Left ventricle myocardium inferior (tissue), 1 donor: ENCODE results near the gene LIMS1. TPM values are rescaled to one million over a fixed set of nuclear protein-coding genes. Genes with fewer than 3 reads are reported as not detected.

Source experiments
- DNase-seq: peaks from one replicate; pipeline ENCODE4 v3.0.0-alpha.2; 2020
- H3K27ac ChIP-seq: fragments of 200-600 bp; replicated peaks from 2 replicates; pipeline ENCODE4 v1.8.0; 2021
- H3K27me3 ChIP-seq: fragments of 200-600 bp; 2 replicates; pipeline ENCODE4 v1.8.0; 2021; ENCODE audit warnings: low read depth
- H3K36me3 ChIP-seq: fragments of 200-600 bp; 2 replicates; pipeline ENCODE4 v1.8.0; 2021
- H3K4me1 ChIP-seq: fragments of 200-600 bp; 2 replicates; pipeline ENCODE4 v1.8.0; 2021
- H3K4me3 ChIP-seq: fragments of 200-600 bp; 2 replicates; pipeline ENCODE4 v1.8.0; 2021; ENCODE audit warnings: mild to moderate bottlenecking, moderate library complexity
- H3K9me3 ChIP-seq: fragments of 200-600 bp; replicated peaks from 2 replicates; pipeline ENCODE4 v1.8.0; 2021
- intact Hi-C: fragments of 100-400 bp; cut with micrococcal nuclease; formaldehyde crosslinking; loops from one replicate; pipeline ENCODE4 v1.11.0; 2022
- total RNA-seq: library from RNA; stranded (reverse); fragmentation: NEBNext Ultra II Directional; extraction: Animal tissue kit (Norgen Biotek cat#: 25700); gene quantifications from one replicate; pipeline ENCODE4 v1.2.1, GENCODE V29; 2021
- TF ChIP-seq, protein P1 (sequence below): fragments of 200-600 bp; IDR thresholded peaks from 2 replicates; pipeline ENCODE4 v1.8.0; 2021; ENCODE audit warnings: antibody characterized with exemption, mild to moderate bottlenecking, borderline replicate concordance
- donor health status: DM: no; HTN: yes; CAD: no; lungs with severe emphysema.

The LIMS1 gene
- total RNA-seq, 1 donor from 2014 or later: 77.0 TPM

DNA sequence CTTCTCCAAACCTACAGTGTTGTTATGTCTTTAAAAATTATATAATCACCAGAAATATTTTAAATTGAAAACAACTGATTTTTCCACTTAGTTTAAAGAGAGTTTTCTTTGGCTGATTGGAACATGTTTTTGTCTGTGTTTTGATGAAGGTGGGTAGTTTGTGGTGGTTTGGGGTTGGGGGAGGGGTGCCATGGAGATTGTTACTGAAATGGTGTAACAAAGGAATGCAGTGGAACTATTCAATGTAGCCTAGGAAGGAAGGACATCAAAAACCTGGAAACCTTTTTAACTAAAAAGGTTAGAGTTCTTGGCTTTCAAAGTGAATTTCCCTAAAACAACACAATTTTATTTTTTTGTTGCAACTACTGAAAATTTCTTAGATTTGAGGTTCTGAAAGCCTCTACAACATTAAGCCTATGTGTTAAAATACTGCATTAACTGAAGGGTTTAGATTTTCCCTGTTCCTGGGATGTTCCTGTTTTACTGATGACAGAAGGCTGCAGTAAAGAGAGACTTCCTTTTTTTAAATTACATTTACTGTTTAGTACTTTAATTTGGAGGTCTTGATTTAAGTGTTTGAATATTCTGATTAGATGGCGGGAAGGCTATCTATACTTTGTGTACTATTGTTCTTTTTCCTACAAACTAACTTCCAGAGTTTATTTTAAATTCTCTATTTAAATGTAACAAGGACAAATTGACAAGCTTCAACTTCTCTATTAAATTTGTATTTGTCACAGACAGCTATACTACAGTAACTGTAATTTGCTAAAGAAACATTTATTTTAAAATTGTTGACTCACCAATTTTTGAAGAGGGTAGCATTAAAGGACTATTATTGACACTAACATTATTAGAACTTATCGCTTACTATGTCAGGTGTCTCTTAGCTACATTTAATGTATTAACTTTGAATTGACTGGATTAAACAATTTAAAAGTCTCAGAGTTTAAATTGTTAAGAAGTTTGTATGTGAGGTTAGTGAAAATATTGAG, 87.7 kb downstream of the LIMS1 start:
- peaks cover 55% of the 10 kb centered on the region for H3K4me1 ChIP-seq

DNA sequence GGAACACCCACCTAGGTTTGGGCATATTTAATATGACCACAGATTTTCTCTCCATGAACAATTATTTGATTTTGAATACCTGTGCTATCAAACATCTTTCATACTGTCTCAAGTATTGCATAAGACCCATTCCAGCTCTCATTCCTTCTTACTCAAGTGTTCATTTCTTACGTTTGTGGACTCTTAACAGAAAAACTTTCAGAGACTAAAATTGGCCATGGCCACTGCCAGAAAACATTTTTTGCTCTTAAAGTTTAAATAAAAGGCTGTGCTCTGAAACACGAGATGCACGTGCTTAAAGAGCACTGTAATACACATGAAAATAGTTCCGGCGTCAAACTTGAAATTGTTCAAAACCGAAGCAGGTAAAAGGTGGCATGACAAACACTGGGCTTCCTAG, 89.3 kb downstream of the LIMS1 start:
- no peak overlapping the region for H3K4me3 ChIP-seq
- H3K9me3 ChIP-seq: no peaks in the 10 kb centered on the region
- peaks cover 40% of the 10 kb centered on the region for H3K4me1 ChIP-seq
- no peaks in the 10 kb centered on the region for H3K36me3 ChIP-seq
- H3K27me3 ChIP-seq: no peaks in the 10 kb centered on the region
- intact Hi-C loops: no loop called here
- TF ChIP-seq, protein P1, sequence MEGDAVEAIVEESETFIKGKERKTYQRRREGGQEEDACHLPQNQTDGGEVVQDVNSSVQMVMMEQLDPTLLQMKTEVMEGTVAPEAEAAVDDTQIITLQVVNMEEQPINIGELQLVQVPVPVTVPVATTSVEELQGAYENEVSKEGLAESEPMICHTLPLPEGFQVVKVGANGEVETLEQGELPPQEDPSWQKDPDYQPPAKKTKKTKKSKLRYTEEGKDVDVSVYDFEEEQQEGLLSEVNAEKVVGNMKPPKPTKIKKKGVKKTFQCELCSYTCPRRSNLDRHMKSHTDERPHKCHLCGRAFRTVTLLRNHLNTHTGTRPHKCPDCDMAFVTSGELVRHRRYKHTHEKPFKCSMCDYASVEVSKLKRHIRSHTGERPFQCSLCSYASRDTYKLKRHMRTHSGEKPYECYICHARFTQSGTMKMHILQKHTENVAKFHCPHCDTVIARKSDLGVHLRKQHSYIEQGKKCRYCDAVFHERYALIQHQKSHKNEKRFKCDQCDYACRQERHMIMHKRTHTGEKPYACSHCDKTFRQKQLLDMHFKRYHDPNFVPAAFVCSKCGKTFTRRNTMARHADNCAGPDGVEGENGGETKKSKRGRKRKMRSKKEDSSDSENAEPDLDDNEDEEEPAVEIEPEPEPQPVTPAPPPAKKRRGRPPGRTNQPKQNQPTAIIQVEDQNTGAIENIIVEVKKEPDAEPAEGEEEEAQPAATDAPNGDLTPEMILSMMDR: no peak
- H3K27ac ChIP-seq: no peak overlapping the region
- DNase-seq: no peak

More for the DNA sequence above, 87.7 kb downstream of the LIMS1 start:
- Histone ChIP-seq H3K27ac (no peak overlapping the region), H3K9me3 (no peaks in the 10 kb centered on the region), H3K36me3 (no peaks in the 10 kb centered on the region), H3K4me3 (no peak overlapping the region), H3K27me3 (no peaks in the 10 kb centered on the region)
- TF ChIP-seq, protein P1: no peak
- no peak for DNase-seq
- intact Hi-C loops: no loop called here

DNA sequence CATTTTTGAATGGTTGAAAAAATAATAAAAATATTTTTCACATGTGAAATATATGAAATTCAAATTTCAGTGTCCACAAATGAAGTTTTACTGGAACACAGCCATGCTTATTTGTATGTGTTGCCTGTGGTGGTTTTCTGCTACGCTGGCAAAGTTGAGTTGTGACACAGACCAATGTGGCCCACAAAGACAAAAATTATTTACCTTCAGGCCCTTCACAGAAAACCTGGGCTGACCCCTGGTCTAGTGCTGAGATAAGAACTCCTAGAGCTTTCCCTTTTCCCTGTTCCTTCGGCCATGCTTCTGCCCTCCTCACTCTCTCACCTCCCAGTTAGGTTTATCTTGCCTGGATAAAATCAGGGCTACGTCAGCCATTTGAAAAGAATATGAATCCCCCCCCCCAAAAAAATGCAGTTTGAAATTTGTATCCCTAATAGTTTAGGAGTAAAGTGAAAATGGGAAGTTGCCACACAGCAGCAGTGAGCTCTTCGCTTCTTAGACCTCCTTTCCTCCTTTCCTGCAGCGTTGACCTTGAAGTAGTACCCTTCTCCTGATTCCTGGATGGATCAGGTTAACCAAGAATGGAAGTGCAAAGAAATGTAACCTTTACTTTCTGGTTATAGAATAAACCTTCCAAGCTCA, 91.0 kb downstream of the LIMS1 start:
- H3K4me1 ChIP-seq: peaks cover 23% of the 10 kb centered on the region

DNA sequence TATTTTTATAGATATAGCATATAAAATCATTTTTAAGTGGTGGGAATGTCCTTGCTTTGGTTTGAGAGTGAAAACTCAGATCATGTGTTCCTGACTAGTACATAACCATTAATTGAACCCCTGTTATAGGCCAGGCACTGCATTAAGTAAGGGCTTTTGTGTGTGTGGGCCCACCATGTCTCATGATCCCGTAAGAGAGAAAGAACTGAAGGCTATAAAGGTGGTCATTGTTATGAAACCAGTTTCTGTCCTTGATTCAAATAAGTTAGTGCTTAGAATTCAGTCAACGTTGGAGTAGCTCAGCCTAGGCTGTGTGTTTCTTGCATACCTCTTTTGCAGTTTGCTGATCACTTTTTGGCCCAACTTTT, 91.5 kb downstream of the LIMS1 start:
- no peaks in the 10 kb centered on the region for H3K36me3 ChIP-seq
- intact Hi-C loops: no loop called here
- TF ChIP-seq, protein P1: no peak
- H3K27me3 ChIP-seq: no peaks in the 10 kb centered on the region
- DNase-seq: no peak
- no peaks in the 10 kb centered on the region for H3K9me3 ChIP-seq
- H3K4me3 ChIP-seq: no peak overlapping the region
- peaks cover 19% of the 10 kb centered on the region for H3K4me1 ChIP-seq
- H3K27ac ChIP-seq: no peak overlapping the region

More for the DNA sequence above, 91.0 kb downstream of the LIMS1 start:
- Histone ChIP-seq H3K4me3 (no peak overlapping the region), H3K36me3 (no peaks in the 10 kb centered on the region), H3K27me3 (no peaks in the 10 kb centered on the region), H3K9me3 (no peaks in the 10 kb centered on the region), H3K27ac (no peak overlapping the region)
- intact Hi-C loops: no loop called here
- DNase-seq: no peak
- TF ChIP-seq, protein P1: no peak

DNA sequence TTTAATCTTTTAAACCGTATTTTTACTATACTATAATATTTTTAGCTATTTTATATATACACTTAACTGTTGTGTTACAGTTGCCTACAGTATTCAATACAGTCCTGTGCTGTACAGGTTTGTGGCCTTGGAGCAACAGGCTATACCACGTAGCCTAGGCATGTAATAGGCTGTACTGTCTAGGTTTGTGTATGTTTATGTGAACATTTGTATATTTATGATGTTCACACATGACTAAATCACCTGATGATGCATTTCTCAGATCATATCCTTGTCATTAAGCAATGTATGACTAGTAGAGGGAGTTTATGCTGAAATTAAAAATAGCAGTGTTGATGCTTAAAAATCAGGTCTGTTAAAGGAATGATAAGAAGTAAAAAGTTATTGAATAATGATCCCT, 92.7 kb downstream of the LIMS1 start:
- TF ChIP-seq, protein P1: no peak
- H3K4me1 ChIP-seq: peaks cover 18% of the 10 kb centered on the region

More for the DNA sequence above, 92.7 kb downstream of the LIMS1 start:
- no peak overlapping the region for H3K27ac ChIP-seq
- no peaks in the 10 kb centered on the region for H3K36me3 ChIP-seq
- DNase-seq: no peak
- intact Hi-C loops: no loop called here
- no peak overlapping the region for H3K4me3 ChIP-seq
- H3K27me3 ChIP-seq: no peaks in the 10 kb centered on the region
- no peaks in the 10 kb centered on the region for H3K9me3 ChIP-seq
